HEK293 (cell line): ENCODE results near the gene HRCT1.
"Not testable (repeated sequence)": the region's sequence is repeated elsewhere in the genome, so short reads cannot be mapped to it uniquely, and the experiment has no call there.

ENCODE experiments used
- CTCF ChIA-PET: fragments of 350-600 bp; formaldehyde crosslinking; extraction: SDS; loops from one replicate; lab custom pipeline; 2021; ENCODE audit warnings: antibody characterized with exemption; lab: Yijun Ruan, JAX
- POLR2A ChIA-PET: fragments of 300-600 bp; formaldehyde crosslinking; extraction: SDS; loops from one replicate; lab custom pipeline; 2020; ENCODE audit warnings: antibody characterized with exemption, inconsistent platforms; lab: Yijun Ruan, JAX
- H3K27ac ChIP-seq: fragments of 200-500 bp; sonication (Bioruptor generic); 2 replicates; pipeline ENCODE4 v1.5.1; 2014; ENCODE audit warnings: low read depth, low read length, control low read depth, inconsistent platforms; ENCODE audit errors: extremely low read depth
- H3K36me3 ChIP-seq, 2 experiments: fragments of 200-500 bp in 1 of 2; sonication (Bioruptor generic) in 1 of 2; 1 replicate in 1 of 2; 2 replicates in 1 of 2; pipeline ENCODE4 v1.5.1; 2014 to 2017; ENCODE audit warnings: inconsistent platforms in 2 of 2, low read length in 2 of 2; ENCODE audit not compliant: control insufficient read depth in 2 of 2, insufficient read depth in 1 of 2
- H3K4me1 ChIP-seq: fragments of 200-500 bp; sonication (Bioruptor generic); 2 replicates; pipeline ENCODE4 v1.5.1; 2014; ENCODE audit warnings: mild to moderate bottlenecking, low read length, inconsistent platforms; ENCODE audit not compliant: control insufficient read depth, insufficient read depth
- H3K4me3 ChIP-seq: 2 replicates; pipeline ENCODE4 v1.5.1; 2011; ENCODE audit warnings: low read depth, mild to moderate bottlenecking, control low read depth, low read length, moderate library complexity
- H3K9me3 ChIP-seq: fragments of 200-500 bp; sonication (Bioruptor generic); 2 replicates; pipeline ENCODE4 v1.5.1; 2014; ENCODE audit warnings: low read depth, low read length, inconsistent platforms; ENCODE audit not compliant: control insufficient read depth, insufficient read depth
- ZBTB8A ChIP-seq: fragments of 450-650 bp; formaldehyde crosslinking; IDR thresholded peaks from 2 replicates; pipeline ENCODE4 v1.5.1; 2016; ENCODE audit warnings: missing biosample characterization, missing genetic modification characterization
- ZNF140 ChIP-seq: fragments of 450-650 bp; formaldehyde crosslinking; IDR thresholded peaks from 2 replicates; pipeline ENCODE4 v1.5.1; 2016; ENCODE audit warnings: missing biosample characterization, missing genetic modification characterization
- ZNF202 ChIP-seq: fragments of 450-650 bp; formaldehyde crosslinking; IDR thresholded peaks from 2 replicates; pipeline ENCODE4 v1.5.1; 2016; ENCODE audit warnings: missing biosample characterization, missing genetic modification characterization, borderline replicate concordance
- ZNF266 ChIP-seq: fragments of 450-650 bp; formaldehyde crosslinking; IDR thresholded peaks from 2 replicates; pipeline ENCODE4 v1.5.1; 2016; ENCODE audit warnings: missing biosample characterization, missing genetic modification characterization, low read depth
- ZNF394 ChIP-seq: fragments of 450-650 bp; formaldehyde crosslinking; IDR thresholded peaks from 2 replicates; pipeline ENCODE4 v1.5.1; 2016; ENCODE audit warnings: missing biosample characterization, missing genetic modification characterization, mild to moderate bottlenecking, moderate library complexity, borderline replicate concordance
- ZNF426 ChIP-seq: fragments of 450-650 bp; formaldehyde crosslinking; IDR thresholded peaks from 2 replicates; pipeline ENCODE4 v1.5.1; 2017; ENCODE audit warnings: missing biosample characterization, missing genetic modification characterization, mild to moderate bottlenecking, inconsistent platforms, moderate library complexity
- ZNF433 ChIP-seq: fragments of 450-650 bp; formaldehyde crosslinking; IDR thresholded peaks from 2 replicates; pipeline ENCODE4 v1.5.1; 2016; ENCODE audit warnings: missing biosample characterization, missing genetic modification characterization, low read depth
- ZNF555 ChIP-seq: fragments of 450-650 bp; formaldehyde crosslinking; conservative IDR thresholded peaks from 2 replicates; pipeline ENCODE4 v1.5.1; 2017; ENCODE audit warnings: missing biosample characterization, mild to moderate bottlenecking, missing genetic modification characterization, inconsistent platforms
- ZNF558 ChIP-seq: fragments of 450-650 bp; formaldehyde crosslinking; IDR thresholded peaks from 2 replicates; pipeline ENCODE4 v1.5.1; 2016; ENCODE audit warnings: missing biosample characterization, missing genetic modification characterization
- ZNF560 ChIP-seq: fragments of 450-650 bp; formaldehyde crosslinking; IDR thresholded peaks from 2 replicates; pipeline ENCODE4 v1.5.1; 2017; ENCODE audit warnings: missing biosample characterization, missing genetic modification characterization, borderline replicate concordance
- ZNF623 ChIP-seq: fragments of 450-650 bp; formaldehyde crosslinking; IDR thresholded peaks from 2 replicates; pipeline ENCODE4 v1.5.1; 2016; ENCODE audit warnings: missing biosample characterization, missing genetic modification characterization
- ZNF654 ChIP-seq: fragments of 450-650 bp; formaldehyde crosslinking; IDR thresholded peaks from 2 replicates; pipeline ENCODE4 v1.5.1; 2016; ENCODE audit warnings: low read depth, missing biosample characterization, missing genetic modification characterization
- ZNF664 ChIP-seq: fragments of 450-650 bp; formaldehyde crosslinking; IDR thresholded peaks from 2 replicates; pipeline ENCODE4 v1.5.1; 2016; ENCODE audit warnings: missing biosample characterization, missing genetic modification characterization
- TF ChIP-seq, protein P1 (sequence below): fragments of 450-650 bp; formaldehyde crosslinking; IDR thresholded peaks from 2 replicates; pipeline ENCODE4 v1.5.1; 2016; ENCODE audit warnings: missing biosample characterization, missing genetic modification characterization
- TF ChIP-seq, protein P2 (sequence below): fragments of 450-650 bp; formaldehyde crosslinking; conservative IDR thresholded peaks from 2 replicates; pipeline ENCODE4 v1.5.1; 2016; ENCODE audit warnings: low read depth, missing biosample characterization, missing genetic modification characterization
- TF ChIP-seq, protein P3 (sequence below): fragments of 450-650 bp; formaldehyde crosslinking; conservative IDR thresholded peaks from 2 replicates; pipeline ENCODE4 v1.5.1; 2016; ENCODE audit warnings: low read depth, missing biosample characterization, missing genetic modification characterization

Gene HRCT1

DNA sequence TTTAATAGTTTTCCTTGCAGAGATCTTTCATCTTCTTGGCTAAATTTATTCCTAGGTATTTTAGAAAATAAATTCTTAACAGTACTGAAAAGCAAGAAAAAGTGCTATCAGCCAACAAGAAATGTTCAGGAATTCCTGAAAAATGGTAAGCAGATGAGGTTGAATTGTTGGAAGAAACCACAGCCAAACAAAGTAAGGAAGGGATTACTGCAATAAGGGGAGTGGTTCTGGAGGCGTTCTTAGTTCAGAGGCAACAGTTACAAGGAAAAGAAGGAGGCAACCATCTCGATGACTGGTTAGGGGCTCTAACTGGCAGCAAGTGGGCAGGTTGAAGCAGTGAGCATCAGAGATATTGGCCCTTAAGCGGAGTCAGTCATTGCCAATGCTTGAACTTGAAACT lies 23.0 kb upstream of the HRCT1 start (continued):
- TF ChIP-seq, protein P1, sequence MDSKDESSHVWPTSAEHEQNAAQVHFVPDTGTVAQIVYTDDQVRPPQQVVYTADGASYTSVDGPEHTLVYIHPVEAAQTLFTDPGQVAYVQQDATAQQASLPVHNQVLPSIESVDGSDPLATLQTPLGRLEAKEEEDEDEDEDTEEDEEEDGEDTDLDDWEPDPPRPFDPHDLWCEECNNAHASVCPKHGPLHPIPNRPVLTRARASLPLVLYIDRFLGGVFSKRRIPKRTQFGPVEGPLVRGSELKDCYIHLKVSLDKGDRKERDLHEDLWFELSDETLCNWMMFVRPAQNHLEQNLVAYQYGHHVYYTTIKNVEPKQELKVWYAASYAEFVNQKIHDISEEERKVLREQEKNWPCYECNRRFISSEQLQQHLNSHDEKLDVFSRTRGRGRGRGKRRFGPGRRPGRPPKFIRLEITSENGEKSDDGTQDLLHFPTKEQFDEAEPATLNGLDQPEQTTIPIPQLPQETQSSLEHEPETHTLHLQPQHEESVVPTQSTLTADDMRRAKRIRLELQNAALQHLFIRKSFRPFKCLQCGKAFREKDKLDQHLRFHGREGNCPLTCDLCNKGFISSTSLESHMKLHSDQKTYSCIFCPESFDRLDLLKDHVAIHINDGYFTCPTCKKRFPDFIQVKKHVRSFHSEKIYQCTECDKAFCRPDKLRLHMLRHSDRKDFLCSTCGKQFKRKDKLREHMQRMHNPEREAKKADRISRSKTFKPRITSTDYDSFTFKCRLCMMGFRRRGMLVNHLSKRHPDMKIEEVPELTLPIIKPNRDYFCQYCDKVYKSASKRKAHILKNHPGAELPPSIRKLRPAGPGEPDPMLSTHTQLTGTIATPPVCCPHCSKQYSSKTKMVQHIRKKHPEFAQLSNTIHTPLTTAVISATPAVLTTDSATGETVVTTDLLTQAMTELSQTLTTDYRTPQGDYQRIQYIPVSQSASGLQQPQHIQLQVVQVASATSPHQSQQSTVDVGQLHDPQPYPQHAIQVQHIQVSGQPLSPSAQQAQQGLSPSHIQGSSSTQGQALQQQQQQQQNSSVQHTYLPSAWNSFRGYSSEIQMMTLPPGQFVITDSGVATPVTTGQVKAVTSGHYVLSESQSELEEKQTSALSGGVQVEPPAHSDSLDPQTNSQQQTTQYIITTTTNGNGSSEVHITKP (tag by site-specific recombination): peak; percentile 75

DNA sequence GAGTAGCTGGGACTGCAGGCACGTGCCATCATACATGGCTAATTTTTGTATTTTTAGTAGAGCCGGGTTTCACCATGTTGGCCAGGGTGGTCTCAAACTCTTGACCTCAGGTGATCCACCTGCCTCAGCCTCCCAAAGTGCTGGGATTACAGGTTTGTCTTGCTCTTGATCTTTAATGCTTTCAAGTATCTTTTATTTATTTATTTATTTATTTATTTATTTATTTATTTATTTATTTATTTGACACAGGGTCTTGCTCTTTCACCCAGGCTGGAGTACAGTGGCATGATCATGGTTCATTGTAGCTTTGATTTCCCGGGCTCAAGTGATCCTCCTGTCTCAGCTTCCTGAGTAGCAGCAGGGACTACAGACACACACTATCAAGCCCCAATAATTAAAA lies 21.1 kb upstream of the HRCT1 start:
- H3K36me3 ChIP-seq, H3K4me3 ChIP-seq, H3K27ac ChIP-seq, POLR2A ChIA-PET, H3K9me3 ChIP-seq, H3K4me1 ChIP-seq: not testable (repeated sequence)
- CTCF ChIA-PET: interaction anchor here (0.7 to 4.9 kb wide), 7 partner anchors 18 to 122 kb away, joined by 3 to 24 read pairs (median 3); partner anchors contain the start of gene SPAG8
- TF ChIP-seq ZNF202 (tag by site-specific recombination) (peak; percentile 53; the same call in 1 of the 2 replicates), ZNF623 (peak; percentile 55), ZNF426 (tag by site-specific recombination) (peak; percentile 66), ZNF664 (tag by site-specific recombination) (0 out of 2 replicates have a peak, but pooled peaks have one; percentile 13), ZNF654 (tag by site-specific recombination) (peak; percentile 27), ZNF433 (tag by site-specific recombination) (peak; percentile 39; the same call in 1 of the 2 replicates), ZNF266 (peak; percentile 55; the same call in 1 of the 2 replicates), ZNF140 (tag by site-specific recombination) (peak; percentile 51; the same call in 1 of the 2 replicates), ZNF560 (peak; percentile 59; the same call in 1 of the 2 replicates), ZBTB8A (tag by site-specific recombination) (peak; percentile 42; the same call in 1 of the 2 replicates), ZNF558 (tag by site-specific recombination) (peak; percentile 59; the same call in 1 of the 2 replicates), ZNF555 (tag by site-specific recombination) (peak; percentile 54), ZNF394 (tag by site-specific recombination) (peak; percentile 88)
- TF ChIP-seq, protein P2, sequence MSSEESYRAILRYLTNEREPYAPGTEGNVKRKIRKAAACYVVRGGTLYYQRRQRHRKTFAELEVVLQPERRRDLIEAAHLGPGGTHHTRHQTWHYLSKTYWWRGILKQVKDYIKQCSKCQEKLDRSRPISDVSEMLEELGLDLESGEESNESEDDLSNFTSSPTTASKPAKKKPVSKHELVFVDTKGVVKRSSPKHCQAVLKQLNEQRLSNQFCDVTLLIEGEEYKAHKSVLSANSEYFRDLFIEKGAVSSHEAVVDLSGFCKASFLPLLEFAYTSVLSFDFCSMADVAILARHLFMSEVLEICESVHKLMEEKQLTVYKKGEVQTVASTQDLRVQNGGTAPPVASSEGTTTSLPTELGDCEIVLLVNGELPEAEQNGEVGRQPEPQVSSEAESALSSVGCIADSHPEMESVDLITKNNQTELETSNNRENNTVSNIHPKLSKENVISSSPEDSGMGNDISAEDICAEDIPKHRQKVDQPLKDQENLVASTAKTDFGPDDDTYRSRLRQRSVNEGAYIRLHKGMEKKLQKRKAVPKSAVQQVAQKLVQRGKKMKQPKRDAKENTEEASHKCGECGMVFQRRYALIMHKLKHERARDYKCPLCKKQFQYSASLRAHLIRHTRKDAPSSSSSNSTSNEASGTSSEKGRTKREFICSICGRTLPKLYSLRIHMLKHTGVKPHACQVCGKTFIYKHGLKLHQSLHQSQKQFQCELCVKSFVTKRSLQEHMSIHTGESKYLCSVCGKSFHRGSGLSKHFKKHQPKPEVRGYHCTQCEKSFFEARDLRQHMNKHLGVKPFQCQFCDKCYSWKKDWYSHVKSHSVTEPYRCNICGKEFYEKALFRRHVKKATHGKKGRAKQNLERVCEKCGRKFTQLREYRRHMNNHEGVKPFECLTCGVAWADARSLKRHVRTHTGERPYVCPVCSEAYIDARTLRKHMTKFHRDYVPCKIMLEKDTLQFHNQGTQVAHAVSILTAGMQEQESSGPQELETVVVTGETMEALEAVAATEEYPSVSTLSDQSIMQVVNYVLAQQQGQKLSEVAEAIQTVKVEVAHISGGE (tag by site-specific recombination): peak; percentile 57; the same call in 1 of the 2 replicates
- TF ChIP-seq, protein P3, sequence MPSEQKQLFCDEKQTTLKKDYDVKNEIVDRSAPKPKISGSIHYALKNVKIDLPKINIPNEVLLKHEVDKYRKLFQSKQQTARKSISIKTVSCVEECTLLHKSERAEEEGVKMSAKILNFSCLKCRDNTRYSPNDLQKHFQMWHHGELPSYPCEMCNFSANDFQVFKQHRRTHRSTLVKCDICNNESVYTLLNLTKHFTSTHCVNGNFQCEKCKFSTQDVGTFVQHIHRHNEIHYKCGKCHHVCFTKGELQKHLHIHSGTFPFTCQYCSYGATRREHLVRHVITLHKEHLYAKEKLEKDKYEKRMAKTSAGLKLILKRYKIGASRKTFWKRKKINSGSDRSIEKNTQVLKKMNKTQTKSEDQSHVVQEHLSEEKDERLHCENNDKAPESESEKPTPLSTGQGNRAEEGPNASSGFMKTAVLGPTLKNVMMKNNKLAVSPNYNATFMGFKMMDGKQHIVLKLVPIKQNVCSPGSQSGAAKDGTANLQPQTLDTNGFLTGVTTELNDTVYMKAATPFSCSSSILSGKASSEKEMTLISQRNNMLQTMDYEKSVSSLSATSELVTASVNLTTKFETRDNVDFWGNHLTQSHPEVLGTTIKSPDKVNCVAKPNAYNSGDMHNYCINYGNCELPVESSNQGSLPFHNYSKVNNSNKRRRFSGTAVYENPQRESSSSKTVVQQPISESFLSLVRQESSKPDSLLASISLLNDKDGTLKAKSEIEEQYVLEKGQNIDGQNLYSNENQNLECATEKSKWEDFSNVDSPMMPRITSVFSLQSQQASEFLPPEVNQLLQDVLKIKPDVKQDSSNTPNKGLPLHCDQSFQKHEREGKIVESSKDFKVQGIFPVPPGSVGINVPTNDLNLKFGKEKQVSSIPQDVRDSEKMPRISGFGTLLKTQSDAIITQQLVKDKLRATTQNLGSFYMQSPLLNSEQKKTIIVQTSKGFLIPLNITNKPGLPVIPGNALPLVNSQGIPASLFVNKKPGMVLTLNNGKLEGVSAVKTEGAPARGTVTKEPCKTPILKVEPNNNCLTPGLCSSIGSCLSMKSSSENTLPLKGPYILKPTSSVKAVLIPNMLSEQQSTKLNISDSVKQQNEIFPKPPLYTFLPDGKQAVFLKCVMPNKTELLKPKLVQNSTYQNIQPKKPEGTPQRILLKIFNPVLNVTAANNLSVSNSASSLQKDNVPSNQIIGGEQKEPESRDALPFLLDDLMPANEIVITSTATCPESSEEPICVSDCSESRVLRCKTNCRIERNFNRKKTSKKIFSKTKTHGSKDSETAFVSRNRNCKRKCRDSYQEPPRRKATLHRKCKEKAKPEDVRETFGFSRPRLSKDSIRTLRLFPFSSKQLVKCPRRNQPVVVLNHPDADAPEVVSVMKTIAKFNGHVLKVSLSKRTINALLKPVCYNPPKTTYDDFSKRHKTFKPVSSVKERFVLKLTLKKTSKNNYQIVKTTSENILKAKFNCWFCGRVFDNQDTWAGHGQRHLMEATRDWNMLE (tag by site-specific recombination): peak; percentile 83
